Activated CD4-positive, alpha-beta memory T cell treated with anti-CD3 and anti-CD28 coated beads for 36 hours (primary cell): ENCODE data around the gene RNF223. TPM values are rescaled to one million over a fixed set of nuclear protein-coding genes. Genes with fewer than 3 reads are reported as not detected.

ENCODE experiments used
- CTCF ChIA-PET: fragments of 350-600 bp; sonication (Branson Sonifier 250); formaldehyde crosslinking; loops from one replicate; lab custom pipeline; 2021; ENCODE audit warnings: antibody characterized with exemption, inconsistent platforms; lab: Charles Lee
- POLR2A ChIA-PET: fragments of 350-600 bp; sonication (Branson Sonifier 250); formaldehyde crosslinking; loops from one replicate; lab custom pipeline; 2021; ENCODE audit warnings: antibody characterized with exemption; lab: Charles Lee
- DNase-seq: peaks from one replicate; pipeline ENCODE4 v3.0.0-alpha.2; 2020
- H3K27ac Mint-ChIP-seq: one replicate; pipeline ENCODE4 v1.8.0; 2021; ENCODE audit warnings: mixed read lengths
- H3K27me3 Mint-ChIP-seq: one replicate; pipeline ENCODE4 v1.8.0; 2021; ENCODE audit warnings: mixed read lengths
- H3K36me3 Mint-ChIP-seq: one replicate; pipeline ENCODE4 v1.8.0; 2021; ENCODE audit warnings: mixed read lengths
- H3K4me1 Mint-ChIP-seq: one replicate; pipeline ENCODE4 v1.8.0; 2021; ENCODE audit warnings: low read depth, mixed read lengths
- H3K4me3 Mint-ChIP-seq: one replicate; pipeline ENCODE4 v1.8.0; 2021; ENCODE audit warnings: mild to moderate bottlenecking, mixed read lengths
- H3K9me3 Mint-ChIP-seq: one replicate; pipeline ENCODE4 v1.8.0; 2021; ENCODE audit warnings: mixed read lengths
- intact Hi-C: fragments of 100-400 bp; cut with micrococcal nuclease; formaldehyde crosslinking; loops from one replicate; pipeline ENCODE4 v1.15.1; 2023
- total RNA-seq, 2 experiments: library from RNA; stranded (reverse); gene quantifications; one replicate each; pipeline ENCODE4 v1.2.3, GENCODE V29; 2021

RNF223 gene
- total RNA-seq, 2 experiments from 2014 or later = not detected

DNA sequence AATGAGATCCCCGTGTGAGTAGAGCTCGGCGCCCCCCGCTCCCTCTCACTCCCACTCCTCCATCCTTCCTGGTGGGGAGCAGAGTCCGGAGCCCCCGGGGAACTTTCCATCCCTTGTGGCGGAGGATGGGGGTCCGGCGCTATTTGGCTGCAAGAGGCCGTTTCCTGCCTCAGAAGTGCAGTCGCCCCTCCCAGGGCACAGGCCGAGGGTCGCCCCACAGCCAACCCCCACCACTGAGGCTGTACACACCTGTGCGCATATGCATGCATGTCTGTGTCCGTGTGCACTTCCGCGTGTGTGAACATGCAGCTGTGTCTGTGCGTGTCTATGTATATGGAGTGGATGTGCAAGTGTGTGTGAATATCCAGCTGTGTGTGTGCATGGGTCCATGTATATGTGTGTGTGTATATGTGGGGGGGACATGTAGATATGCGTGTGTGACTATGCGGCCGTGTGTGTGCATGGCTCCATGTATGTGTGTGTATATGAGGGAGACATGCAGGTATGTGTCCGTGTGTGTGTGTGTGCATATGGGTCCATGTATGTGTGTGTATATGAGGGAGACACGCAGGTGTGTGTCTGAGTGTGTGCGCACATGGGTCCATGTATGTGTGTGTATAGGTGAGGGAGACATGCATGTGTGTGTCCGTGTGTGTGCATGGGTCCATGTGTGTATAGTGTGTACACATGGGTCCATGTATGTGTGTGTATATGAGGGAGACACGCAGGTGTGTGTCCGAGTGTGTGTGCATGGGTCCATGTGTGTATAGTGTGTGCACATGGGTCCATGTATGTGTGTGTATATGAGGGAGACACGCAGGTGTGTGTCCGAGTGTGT lies 21.9 kb downstream of the RNF223 start:
- POLR2A ChIA-PET = no interaction called here
- no peaks in the 10 kb centered on the region for H3K36me3 Mint-ChIP-seq
- peaks cover 8% of the 10 kb centered on the region for H3K27me3 Mint-ChIP-seq
- CTCF ChIA-PET = no interaction called here
- no peaks in the 10 kb centered on the region for H3K9me3 Mint-ChIP-seq
- H3K4me3 Mint-ChIP-seq = no peak overlapping the region
- H3K4me1 Mint-ChIP-seq = no peaks in the 10 kb centered on the region
- H3K27ac Mint-ChIP-seq = no peak overlapping the region
- intact Hi-C loops = no loop called here
- DNase-seq = no peak

DNA sequence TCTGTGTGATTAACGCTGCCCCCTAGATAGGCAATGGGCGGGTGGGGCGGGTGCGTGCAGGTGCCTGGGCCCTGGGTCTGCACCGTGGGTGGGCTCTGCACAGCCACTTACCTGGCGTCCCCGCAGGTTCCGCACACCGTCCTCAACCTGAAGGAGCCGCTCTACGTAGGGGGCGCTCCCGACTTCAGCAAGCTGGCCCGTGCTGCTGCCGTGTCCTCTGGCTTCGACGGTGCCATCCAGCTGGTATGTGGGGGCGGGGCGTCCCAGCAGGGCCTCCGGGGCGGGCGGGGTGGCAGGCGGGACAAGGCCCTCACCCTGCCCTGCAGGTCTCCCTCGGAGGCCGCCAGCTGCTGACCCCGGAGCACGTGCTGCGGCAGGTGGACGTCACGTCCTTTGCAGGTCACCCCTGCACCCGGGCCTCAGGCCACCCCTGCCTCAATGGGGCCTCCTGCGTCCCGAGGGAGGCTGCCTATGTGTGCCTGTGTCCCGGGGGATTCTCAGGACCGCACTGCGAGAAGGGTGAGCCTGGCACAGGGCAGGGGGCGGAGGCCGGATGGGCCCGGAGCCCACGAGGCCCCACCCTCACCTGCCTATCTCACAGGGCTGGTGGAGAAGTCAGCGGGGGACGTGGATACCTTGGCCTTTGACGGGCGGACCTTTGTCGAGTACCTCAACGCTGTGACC lies 22.8 kb downstream of the RNF223 start:
- Mint-ChIP-seq H3K4me1 (no peaks in the 10 kb centered on the region), H3K36me3 (no peaks in the 10 kb centered on the region), H3K27me3 (peaks cover 3% of the 10 kb centered on the region), H3K27ac (no peak overlapping the region), H3K4me3 (no peak overlapping the region), H3K9me3 (no peaks in the 10 kb centered on the region)
- ChIA-PET POLR2A (no interaction called here), CTCF (interaction anchor here (0.7 kb wide), 1 partner anchor 8 kb away, joined by 3 read pairs; no protein-coding TSS in a partner anchor)
- DNase-seq = no peak
- intact Hi-C loops = no loop called here

DNA sequence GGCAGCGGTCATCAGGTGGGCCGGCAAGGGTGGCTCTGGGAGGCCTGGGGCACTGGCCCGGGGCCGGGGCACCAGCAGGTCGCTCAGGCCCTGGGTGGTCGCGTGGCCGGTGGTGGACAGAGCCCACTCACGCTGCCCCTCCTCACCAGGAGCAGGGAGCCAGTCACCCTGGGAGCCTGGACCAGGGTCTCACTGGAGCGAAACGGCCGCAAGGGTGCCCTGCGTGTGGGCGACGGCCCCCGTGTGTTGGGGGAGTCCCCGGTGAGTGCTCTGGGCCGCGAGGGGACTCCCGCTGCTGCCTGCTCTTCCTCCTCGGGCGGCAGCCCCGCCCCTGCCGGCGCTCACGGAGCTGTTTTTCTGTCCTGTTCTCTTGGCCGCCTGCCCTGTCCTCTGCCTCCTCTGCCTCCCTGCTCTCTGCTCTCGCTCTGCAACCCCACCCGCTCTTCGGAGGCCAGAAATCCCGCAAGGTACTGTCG lies 23.5 kb downstream of the RNF223 start:
- intact Hi-C loops = no loop called here
- H3K27me3 Mint-ChIP-seq = no peaks in the 10 kb centered on the region
- H3K27ac Mint-ChIP-seq = no peak overlapping the region
- POLR2A ChIA-PET = no interaction called here
- H3K36me3 Mint-ChIP-seq = no peaks in the 10 kb centered on the region
- H3K4me1 Mint-ChIP-seq = no peaks in the 10 kb centered on the region
- H3K4me3 Mint-ChIP-seq = no peak overlapping the region
- no peak for DNase-seq
- no peaks in the 10 kb centered on the region for H3K9me3 Mint-ChIP-seq
- CTCF ChIA-PET = interaction anchor here (0.7 kb wide), 1 partner anchor 9 kb away, joined by 3 read pairs; no protein-coding TSS in a partner anchor

DNA sequence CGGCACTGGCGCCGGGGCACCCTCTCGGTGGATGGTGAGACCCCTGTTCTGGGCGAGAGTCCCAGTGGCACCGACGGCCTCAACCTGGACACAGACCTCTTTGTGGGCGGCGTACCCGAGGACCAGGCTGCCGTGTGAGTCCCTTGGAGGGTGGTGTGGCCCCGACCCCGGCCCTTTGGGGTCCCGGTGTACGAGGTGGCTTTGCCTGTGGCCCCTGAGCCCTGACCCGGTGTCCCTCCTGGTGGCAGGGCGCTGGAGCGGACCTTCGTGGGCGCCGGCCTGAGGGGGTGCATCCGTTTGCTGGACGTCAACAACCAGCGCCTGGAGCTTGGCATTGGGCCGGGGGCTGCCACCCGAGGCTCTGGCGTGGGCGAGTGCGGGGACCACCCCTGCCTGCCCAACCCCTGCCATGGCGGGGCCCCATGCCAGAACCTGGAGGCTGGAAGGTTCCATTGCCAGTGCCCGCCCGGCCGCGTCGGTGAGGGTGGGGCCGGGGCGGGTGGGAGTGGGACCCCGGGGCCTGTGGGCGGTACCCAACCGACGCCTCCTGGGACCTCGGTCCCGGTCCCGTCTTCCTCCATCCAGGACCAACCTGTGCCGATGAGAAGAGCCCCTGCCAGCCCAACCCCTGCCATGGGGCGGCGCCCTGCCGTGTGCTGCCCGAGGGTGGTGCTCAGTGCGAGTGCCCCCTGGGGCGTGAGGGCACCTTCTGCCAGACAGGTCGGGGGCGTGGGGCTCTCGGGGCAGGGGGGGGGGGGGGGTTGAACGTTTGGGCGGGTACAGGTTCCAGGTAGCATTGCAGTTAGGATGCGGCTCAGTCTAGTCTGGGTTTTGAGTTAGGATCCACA lies 24.6 kb downstream of the RNF223 start:
- CTCF ChIA-PET = no interaction called here

DNA sequence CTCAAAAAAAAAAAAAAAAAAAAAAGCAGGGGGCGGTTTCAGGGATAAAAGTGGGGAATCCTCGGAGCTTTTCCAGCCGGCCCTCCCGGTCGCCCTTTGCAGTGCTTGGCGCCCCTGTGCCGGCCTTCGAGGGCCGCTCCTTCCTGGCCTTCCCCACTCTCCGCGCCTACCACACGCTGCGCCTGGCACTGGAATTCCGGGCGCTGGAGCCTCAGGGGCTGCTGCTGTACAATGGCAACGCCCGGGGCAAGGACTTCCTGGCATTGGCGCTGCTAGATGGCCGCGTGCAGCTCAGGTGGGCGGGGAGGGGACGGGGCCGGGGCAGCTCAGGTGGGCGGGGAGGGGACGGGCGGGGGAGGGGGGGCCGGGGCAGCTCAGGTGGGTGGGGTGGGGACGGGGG lies 25.3 kb downstream of the RNF223 start:
- intact Hi-C loops = no loop called here
- H3K27me3 Mint-ChIP-seq = no peaks in the 10 kb centered on the region
- CTCF ChIA-PET = no interaction called here
- no peaks in the 10 kb centered on the region for H3K9me3 Mint-ChIP-seq
- H3K27ac Mint-ChIP-seq = no peak overlapping the region
- POLR2A ChIA-PET = no interaction called here
- H3K36me3 Mint-ChIP-seq = no peaks in the 10 kb centered on the region
- H3K4me3 Mint-ChIP-seq = no peak overlapping the region
- DNase-seq = no peak
- no peaks in the 10 kb centered on the region for H3K4me1 Mint-ChIP-seq

More for the DNA sequence above, 24.6 kb downstream of the RNF223 start:
- H3K4me1 Mint-ChIP-seq = no peaks in the 10 kb centered on the region
- no peaks in the 10 kb centered on the region for H3K9me3 Mint-ChIP-seq
- H3K27me3 Mint-ChIP-seq = no peaks in the 10 kb centered on the region
- H3K4me3 Mint-ChIP-seq = no peak overlapping the region
- no peak for DNase-seq
- POLR2A ChIA-PET = no interaction called here
- H3K27ac Mint-ChIP-seq = no peak overlapping the region
- H3K36me3 Mint-ChIP-seq = no peaks in the 10 kb centered on the region
- intact Hi-C loops = no loop called here

DNA sequence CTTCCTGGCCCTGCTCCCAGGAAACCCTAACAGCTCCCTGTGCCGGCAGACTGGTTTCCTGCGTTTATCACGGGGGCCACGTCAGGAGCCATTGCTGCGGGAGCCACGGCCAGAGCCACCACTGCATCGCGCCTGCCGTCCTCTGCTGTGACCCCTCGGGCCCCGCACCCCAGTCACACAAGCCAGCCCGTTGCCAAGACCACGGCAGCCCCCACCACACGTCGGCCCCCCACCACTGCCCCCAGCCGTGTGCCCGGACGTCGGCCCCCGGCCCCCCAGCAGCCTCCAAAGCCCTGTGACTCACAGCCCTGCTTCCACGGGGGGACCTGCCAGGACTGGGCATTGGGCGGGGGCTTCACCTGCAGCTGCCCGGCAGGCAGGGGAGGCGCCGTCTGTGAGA lies 26.1 kb downstream of the RNF223 start:
- ChIA-PET POLR2A (no interaction called here), CTCF (no interaction called here)
- H3K4me3 Mint-ChIP-seq = no peak overlapping the region
- no peaks in the 10 kb centered on the region for H3K36me3 Mint-ChIP-seq
- intact Hi-C loops = no loop called here
- no peaks in the 10 kb centered on the region for H3K9me3 Mint-ChIP-seq
- no peak for DNase-seq
- no peaks in the 10 kb centered on the region for H3K4me1 Mint-ChIP-seq
- H3K27me3 Mint-ChIP-seq = no peaks in the 10 kb centered on the region
- no peak overlapping the region for H3K27ac Mint-ChIP-seq

DNA sequence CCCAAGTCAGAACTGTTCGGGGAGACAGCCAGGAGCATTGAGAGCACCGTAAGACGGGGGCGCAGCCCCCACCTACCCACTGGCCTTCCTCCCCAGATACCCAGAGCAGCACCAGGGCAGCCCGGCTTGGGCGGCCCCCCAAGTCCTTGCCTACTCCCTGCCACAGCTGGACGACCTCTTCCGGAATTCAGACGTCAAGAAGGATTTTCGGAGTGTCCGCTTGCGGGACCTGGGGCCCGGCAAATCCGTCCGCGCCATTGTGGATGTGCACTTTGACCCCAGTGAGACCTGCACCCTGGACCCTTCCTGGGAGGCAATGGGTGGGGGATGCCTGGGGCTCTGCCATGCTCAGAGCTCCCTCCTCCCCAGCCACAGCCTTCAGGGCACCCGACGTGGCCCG lies 26.7 kb downstream of the RNF223 start:
- intact Hi-C loops = no loop called here
- Mint-ChIP-seq H3K27ac (no peak overlapping the region), H3K4me3 (no peak overlapping the region), H3K9me3 (no peaks in the 10 kb centered on the region), H3K4me1 (no peaks in the 10 kb centered on the region), H3K36me3 (no peaks in the 10 kb centered on the region), H3K27me3 (no peaks in the 10 kb centered on the region)
- DNase-seq = no peak
- ChIA-PET POLR2A (interaction anchor here (0.8 kb wide), 1 partner anchor 12 kb away, joined by 3 read pairs; no protein-coding TSS in a partner anchor), CTCF (no interaction called here)

DNA sequence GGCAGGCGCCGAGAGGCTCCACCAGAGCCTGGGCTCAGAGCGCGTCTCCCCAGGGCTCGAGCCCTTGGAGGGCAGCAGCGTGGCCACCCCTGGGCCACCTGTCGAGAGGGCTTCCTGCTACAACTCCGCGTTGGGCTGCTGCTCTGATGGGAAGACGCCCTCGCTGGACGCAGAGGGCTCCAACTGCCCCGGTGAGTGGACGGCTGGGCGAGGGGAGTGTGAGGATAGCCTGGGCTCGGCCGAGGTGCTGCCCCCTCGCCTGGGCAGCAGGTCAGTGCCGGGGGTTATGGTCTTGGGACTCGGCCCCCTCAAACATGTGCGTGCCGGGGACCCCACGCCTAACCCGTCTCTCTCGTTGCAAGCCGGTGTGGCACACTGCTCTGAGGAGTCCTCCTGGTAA lies 27.3 kb downstream of the RNF223 start:
- Mint-ChIP-seq H3K9me3 (no peaks in the 10 kb centered on the region), H3K4me1 (no peaks in the 10 kb centered on the region)
- POLR2A ChIA-PET = interaction anchor here (0.8 kb wide), 1 partner anchor 12 kb away, joined by 3 read pairs; no protein-coding TSS in a partner anchor

DNA sequence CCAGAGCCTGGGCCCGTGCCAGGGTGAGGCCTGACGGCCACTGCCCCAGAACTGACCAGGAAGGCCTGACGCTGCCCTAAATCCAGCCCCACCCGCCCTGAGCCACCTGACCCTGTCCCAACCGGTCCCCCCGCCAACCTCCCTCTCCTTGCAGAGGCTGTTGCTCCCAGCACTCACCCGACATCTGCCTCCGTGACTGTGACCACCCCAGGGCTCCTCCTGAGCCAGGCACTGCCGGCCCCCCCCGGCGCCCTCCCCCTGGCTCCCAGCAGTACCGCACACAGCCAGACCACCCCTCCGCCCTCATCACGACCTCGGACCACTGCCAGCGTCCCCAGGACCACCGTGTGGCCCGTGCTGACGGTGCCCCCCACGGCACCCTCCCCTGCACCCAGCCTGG lies 27.9 kb downstream of the RNF223 start:
- intact Hi-C loops = no loop called here
- ChIA-PET POLR2A (no interaction called here), CTCF (no interaction called here)
- DNase-seq = no peak
- Mint-ChIP-seq H3K4me3 (no peak overlapping the region), H3K27ac (no peak overlapping the region), H3K36me3 (no peaks in the 10 kb centered on the region), H3K27me3 (no peaks in the 10 kb centered on the region), H3K4me1 (no peaks in the 10 kb centered on the region), H3K9me3 (no peaks in the 10 kb centered on the region)

More for the DNA sequence above, 27.3 kb downstream of the RNF223 start:
- no peaks in the 10 kb centered on the region for H3K36me3 Mint-ChIP-seq
- H3K27ac Mint-ChIP-seq = no peak overlapping the region
- H3K27me3 Mint-ChIP-seq = no peaks in the 10 kb centered on the region
- intact Hi-C loops = no loop called here
- H3K4me3 Mint-ChIP-seq = no peak overlapping the region
- DNase-seq = no peak
- CTCF ChIA-PET = no interaction called here

DNA sequence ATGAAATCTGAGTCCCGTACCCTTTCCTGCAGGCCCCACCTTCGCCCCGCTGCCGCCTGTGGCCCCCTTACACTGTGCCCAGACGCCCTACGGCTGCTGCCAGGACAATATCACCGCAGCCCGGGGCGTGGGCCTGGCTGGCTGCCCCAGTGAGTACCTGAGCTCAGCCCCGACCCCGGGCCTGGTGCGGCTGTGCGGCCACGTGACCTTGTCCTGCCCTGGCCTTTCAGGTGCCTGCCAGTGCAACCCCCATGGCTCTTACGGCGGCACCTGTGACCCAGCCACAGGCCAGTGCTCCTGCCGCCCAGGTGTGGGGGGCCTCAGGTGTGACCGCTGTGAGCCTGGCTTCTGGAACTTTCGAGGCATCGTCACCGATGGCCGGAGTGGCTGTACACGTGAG lies 29.0 kb downstream of the RNF223 start:
- CTCF ChIA-PET = no interaction called here
- Mint-ChIP-seq H3K4me3 (no peak overlapping the region), H3K27ac (no peak overlapping the region), H3K9me3 (no peaks in the 10 kb centered on the region), H3K27me3 (no peaks in the 10 kb centered on the region), H3K36me3 (no peaks in the 10 kb centered on the region), H3K4me1 (no peaks in the 10 kb centered on the region)
- DNase-seq = no peak
- POLR2A ChIA-PET = no interaction called here
- intact Hi-C loops = no loop called here

DNA sequence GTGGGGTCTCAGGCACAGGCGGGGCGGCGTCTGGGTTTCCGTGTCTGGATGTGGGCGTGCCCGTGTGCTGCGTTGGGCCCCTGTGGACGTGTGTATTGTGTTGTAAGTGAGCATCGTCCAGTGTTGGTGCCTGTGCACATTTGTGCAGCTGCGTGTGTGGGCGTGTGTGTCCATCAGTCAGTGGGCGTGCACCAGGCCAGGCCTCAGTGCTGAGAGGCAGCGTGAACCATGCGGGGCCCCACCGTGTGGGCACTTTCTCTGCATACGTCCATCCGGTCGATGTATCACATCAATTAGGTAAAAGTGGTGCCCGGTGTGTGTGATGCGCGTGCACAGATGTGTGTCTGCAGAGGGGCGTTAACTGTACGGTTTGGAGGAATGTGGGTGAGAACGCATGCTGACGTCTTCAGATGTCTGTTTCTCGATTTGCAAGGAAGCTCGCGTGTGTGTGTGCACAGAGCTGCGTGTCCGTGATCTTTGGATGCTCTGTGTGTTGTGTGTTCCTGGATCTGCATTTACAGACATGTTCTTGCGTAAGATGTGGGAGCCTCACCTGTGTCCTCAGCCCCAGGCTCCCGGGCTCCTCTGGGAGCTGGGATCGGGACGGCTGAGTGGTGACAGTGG lies 29.5 kb downstream of the RNF223 start:
- no peak overlapping the region for H3K4me3 Mint-ChIP-seq
- no peaks in the 10 kb centered on the region for H3K9me3 Mint-ChIP-seq
- ChIA-PET CTCF (no interaction called here), POLR2A (no interaction called here)
- intact Hi-C loops = no loop called here
- H3K27ac Mint-ChIP-seq = no peak overlapping the region
- peaks cover 3% of the 10 kb centered on the region for H3K27me3 Mint-ChIP-seq
- peaks cover 3% of the 10 kb centered on the region for H3K4me1 Mint-ChIP-seq
- no peak for DNase-seq
- no peaks in the 10 kb centered on the region for H3K36me3 Mint-ChIP-seq
